Hepatocyte (in vitro differentiated cells): ENCODE results near the gene TSR3. TPM values are rescaled to one million over a fixed set of nuclear protein-coding genes. Genes with fewer than 3 reads are reported as not detected.

ENCODE experiments used
- DNase-seq: peaks from one replicate; pipeline ENCODE4 v3.0.0-alpha.2; 2016; ENCODE audit warnings: low spot score
- H2AFZ ChIP-seq: fragments of 200-600 bp; sonication (generic); 2 replicates; pipeline ENCODE4 v1.6.0; 2016; ENCODE audit warnings: antibody characterized with exemption, mild to moderate bottlenecking
- H3K27ac ChIP-seq: fragments of 200-600 bp; sonication (generic); 2 replicates; pipeline ENCODE4 v1.5.1; 2016; ENCODE audit warnings: mild to moderate bottlenecking
- H3K27me3 ChIP-seq: fragments of 200-600 bp; sonication (generic); 2 replicates; pipeline ENCODE4 v1.6.1; 2016
- H3K36me3 ChIP-seq: fragments of 200-600 bp; sonication (generic); replicated peaks from 2 replicates; pipeline ENCODE4 v1.5.1; 2016; ENCODE audit warnings: low read depth; ENCODE audit not compliant: insufficient read depth
- H3K4me1 ChIP-seq: fragments of 200-600 bp; sonication (generic); 2 replicates; pipeline ENCODE4 v1.5.1; 2016; ENCODE audit warnings: mild to moderate bottlenecking, moderate library complexity; ENCODE audit not compliant: insufficient read depth
- H3K4me2 ChIP-seq: fragments of 200-600 bp; sonication (generic); 2 replicates; pipeline ENCODE4 v1.6.0; 2016
- H3K4me3 ChIP-seq: fragments of 200-600 bp; sonication (generic); 2 replicates; pipeline ENCODE4 v1.5.1; 2016; ENCODE audit warnings: mild to moderate bottlenecking
- H3K79me2 ChIP-seq: fragments of 200-600 bp; sonication (generic); 2 replicates; pipeline ENCODE4 v1.6.0; 2017; ENCODE audit warnings: mild to moderate bottlenecking
- H3K9me2 ChIP-seq: fragments of 200-600 bp; sonication (generic); replicated peaks from 2 replicates; pipeline ENCODE4 v1.6.0; 2017; ENCODE audit warnings: mild to moderate bottlenecking; ENCODE audit not compliant: insufficient read depth
- H3K9me3 ChIP-seq: fragments of 200-600 bp; sonication (generic); 2 replicates; pipeline ENCODE4 v1.5.1; 2016; ENCODE audit warnings: low read depth, mild to moderate bottlenecking
- H4K20me1 ChIP-seq: fragments of 200-600 bp; sonication (generic); 2 replicates; pipeline ENCODE4 v1.6.0; 2016; ENCODE audit warnings: mild to moderate bottlenecking; ENCODE audit not compliant: insufficient read depth, poor library complexity, severe bottlenecking
- EZH2 ChIP-seq: fragments of 200-600 bp; sonication (generic); IDR thresholded peaks from 2 replicates; pipeline ENCODE4 v1.6.1; 2016; ENCODE audit warnings: antibody characterized with exemption, mild to moderate bottlenecking, borderline replicate concordance
- EZH2phosphoT487 ChIP-seq: fragments of 200-600 bp; sonication (generic); IDR thresholded peaks from one replicate; pipeline ENCODE4 v1.6.1; 2018; ENCODE audit warnings: antibody characterized with exemption, mild to moderate bottlenecking, low read depth, moderate library complexity; ENCODE audit not compliant: unreplicated experiment, severe bottlenecking
- WGBS: methylation state at CpG from one replicate; pipeline ENCODE4 v1.1.6; 2016; ENCODE audit warnings: low lambda C conversion rate; ENCODE audit errors: missing lambda C conversion rate; 5-methylcytosine and 5-hydroxymethylcytosine counted together
- polyA plus RNA-seq: library from polyadenylated mRNA; unstranded; fragments of >200 nt; fragmentation: Nextera tagmentation; extraction: Ambion mirVana; gene quantifications from 2 replicates; pipeline ENCODE4 v1.2.1, GENCODE V29; 2016
- total RNA-seq: library from RNA; depleted of rRNA; stranded (reverse); fragments of >200 nt; gene quantifications from 2 replicates; pipeline ENCODE4 v1.2.3, GENCODE V29; 2014
- TF ChIP-seq, protein P1 (sequence below): fragments of 200-600 bp; sonication (generic); IDR thresholded peaks from 2 replicates; pipeline ENCODE4 v1.5.1; 2016; ENCODE audit warnings: antibody characterized with exemption, mild to moderate bottlenecking; ENCODE audit not compliant: poor library complexity

The TSR3 gene
- total and polyA plus RNA-seq, 2 experiments from 2014 or later = 73.0 to 137 TPM

DNA sequence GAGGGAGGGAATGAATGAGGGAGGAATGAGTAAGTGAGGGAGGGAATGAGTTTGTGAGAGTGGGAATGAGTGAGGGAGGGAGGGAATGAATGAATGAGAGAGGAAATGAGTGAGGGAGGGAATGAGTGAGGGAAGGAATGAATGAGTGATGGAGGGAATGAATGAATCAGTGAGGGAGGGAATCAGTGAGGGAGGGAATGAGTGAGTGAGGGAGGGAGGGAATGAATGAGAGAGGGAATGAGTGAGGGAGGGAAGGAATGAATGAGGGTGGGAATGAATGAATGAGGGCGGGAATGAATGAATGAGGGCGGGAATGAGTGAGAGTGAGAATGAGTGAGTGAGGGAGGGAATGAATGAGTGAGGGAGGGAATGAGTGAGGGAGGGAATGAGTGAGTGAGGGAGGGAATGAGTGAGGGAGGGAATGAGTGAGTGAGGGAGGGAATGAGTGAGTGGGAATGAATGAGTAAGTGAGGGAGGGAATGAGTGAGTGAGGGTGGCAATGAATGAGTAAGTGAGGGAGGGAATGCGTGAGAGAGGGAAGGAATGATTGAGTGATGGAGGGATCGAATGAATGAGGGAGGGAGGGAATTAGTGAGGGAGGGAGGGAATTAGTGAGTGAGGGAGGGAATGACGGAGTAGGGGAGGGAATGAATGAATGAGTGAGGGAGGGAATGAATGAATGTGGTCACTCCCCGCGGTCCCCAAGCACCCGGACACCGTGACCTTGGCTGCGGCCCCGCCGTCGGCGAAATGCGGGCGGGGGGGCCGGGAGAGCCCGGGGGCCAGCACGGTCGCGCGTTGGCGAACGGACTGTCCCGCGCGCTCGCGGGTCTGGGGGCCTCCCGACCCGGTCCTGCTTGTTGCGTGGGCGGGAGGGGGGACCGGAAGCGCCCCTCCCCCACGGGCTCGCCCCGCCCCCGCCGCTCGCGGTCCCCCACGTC, 43.4 kb downstream of the TSR3 start:
- no peak overlapping the region for H2AFZ ChIP-seq
- H3K9me3 ChIP-seq = no peaks in the 10 kb centered on the region
- H3K79me2 ChIP-seq = peaks cover 35% of the 10 kb centered on the region
- WGBS = no CpG with 5 or more reads among the region's 43 CpGs
- H3K27ac ChIP-seq = peak overlapping the region; percentile 99
- H3K4me1 ChIP-seq = peaks cover 15% of the 10 kb centered on the region
- H3K27me3 ChIP-seq = no peaks in the 10 kb centered on the region
- no peaks in the 10 kb centered on the region for H3K36me3 ChIP-seq
- peaks cover 35% of the 10 kb centered on the region for H4K20me1 ChIP-seq
- TF ChIP-seq EZH2 (no peak), EZH2phosphoT487 (no peak)
- TF ChIP-seq, protein P1, sequence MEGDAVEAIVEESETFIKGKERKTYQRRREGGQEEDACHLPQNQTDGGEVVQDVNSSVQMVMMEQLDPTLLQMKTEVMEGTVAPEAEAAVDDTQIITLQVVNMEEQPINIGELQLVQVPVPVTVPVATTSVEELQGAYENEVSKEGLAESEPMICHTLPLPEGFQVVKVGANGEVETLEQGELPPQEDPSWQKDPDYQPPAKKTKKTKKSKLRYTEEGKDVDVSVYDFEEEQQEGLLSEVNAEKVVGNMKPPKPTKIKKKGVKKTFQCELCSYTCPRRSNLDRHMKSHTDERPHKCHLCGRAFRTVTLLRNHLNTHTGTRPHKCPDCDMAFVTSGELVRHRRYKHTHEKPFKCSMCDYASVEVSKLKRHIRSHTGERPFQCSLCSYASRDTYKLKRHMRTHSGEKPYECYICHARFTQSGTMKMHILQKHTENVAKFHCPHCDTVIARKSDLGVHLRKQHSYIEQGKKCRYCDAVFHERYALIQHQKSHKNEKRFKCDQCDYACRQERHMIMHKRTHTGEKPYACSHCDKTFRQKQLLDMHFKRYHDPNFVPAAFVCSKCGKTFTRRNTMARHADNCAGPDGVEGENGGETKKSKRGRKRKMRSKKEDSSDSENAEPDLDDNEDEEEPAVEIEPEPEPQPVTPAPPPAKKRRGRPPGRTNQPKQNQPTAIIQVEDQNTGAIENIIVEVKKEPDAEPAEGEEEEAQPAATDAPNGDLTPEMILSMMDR = no peak
- peak overlapping the region; percentile 25 for H3K4me3 ChIP-seq
- DNase-seq = no peak
- no peaks in the 10 kb centered on the region for H3K9me2 ChIP-seq
- H3K4me2 ChIP-seq = peak overlapping the region; percentile 74

DNA sequence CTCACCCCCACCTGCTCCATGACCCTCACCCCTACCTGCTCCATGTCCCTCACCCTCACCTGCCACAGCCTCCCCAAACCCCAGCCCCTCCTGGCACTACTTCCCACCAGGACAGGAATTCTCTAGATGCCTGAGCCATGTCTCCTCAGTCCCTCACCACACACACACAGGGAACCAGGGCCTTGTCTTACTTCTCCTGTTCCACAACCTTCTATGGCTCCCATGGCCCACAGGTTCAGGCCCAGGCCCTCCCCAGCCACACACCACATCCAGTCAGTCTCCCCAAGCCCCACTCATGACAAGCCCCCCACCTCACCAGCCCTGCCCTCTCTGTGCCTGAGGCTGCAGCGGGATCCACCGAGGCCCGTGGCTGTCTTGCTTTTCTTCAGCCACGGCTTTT, 45.3 kb downstream of the TSR3 start:
- no peak for TF ChIP-seq EZH2phosphoT487
- Histone ChIP-seq H3K27ac (no peak overlapping the region), H3K4me3 (no peak overlapping the region), H3K79me2 (peaks cover 15% of the 10 kb centered on the region), H2AFZ (no peak overlapping the region), H3K27me3 (no peaks in the 10 kb centered on the region), H3K9me3 (no peaks in the 10 kb centered on the region), H3K9me2 (no peaks in the 10 kb centered on the region), H3K36me3 (no peaks in the 10 kb centered on the region), H3K4me1 (peaks cover 9% of the 10 kb centered on the region), H3K4me2 (no peak overlapping the region), H4K20me1 (peaks cover 15% of the 10 kb centered on the region)
- no peak for DNase-seq
- 68% methylated on average over 4 of the region's 4 CpGs for WGBS

DNA sequence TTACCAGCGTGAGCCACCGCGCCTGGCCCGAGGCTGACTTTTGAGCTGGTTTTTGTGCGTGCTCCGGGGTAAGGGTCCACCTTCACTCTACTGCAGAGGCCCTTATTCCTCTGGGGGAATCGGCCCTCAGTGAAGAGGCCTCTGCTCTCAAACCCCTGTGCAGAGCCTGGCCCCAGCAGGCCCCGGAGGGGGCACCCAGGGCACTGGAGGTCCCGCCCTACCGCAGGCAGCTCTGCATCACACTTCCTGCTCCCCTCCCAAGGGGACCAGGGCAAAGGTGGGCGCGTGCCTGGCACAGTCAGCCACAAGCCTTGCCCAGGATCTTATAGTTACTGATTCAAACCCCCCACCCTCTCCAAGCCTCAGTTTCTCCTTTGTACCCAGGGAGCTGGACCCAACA, 45.9 kb downstream of the TSR3 start:
- TF ChIP-seq, protein P1 = no peak
- TF ChIP-seq EZH2phosphoT487 (no peak), EZH2 (no peak)
- Histone ChIP-seq H3K27me3 (no peaks in the 10 kb centered on the region), H3K27ac (no peak overlapping the region), H3K9me3 (no peaks in the 10 kb centered on the region), H4K20me1 (peaks cover 10% of the 10 kb centered on the region), H2AFZ (no peak overlapping the region), H3K4me1 (peaks cover 5% of the 10 kb centered on the region), H3K9me2 (no peaks in the 10 kb centered on the region), H3K36me3 (no peaks in the 10 kb centered on the region), H3K4me2 (no peak overlapping the region), H3K4me3 (no peak overlapping the region), H3K79me2 (peaks cover 10% of the 10 kb centered on the region)
- WGBS = 81% methylated on average over 12 of the region's 12 CpGs
- DNase-seq = no peak

DNA sequence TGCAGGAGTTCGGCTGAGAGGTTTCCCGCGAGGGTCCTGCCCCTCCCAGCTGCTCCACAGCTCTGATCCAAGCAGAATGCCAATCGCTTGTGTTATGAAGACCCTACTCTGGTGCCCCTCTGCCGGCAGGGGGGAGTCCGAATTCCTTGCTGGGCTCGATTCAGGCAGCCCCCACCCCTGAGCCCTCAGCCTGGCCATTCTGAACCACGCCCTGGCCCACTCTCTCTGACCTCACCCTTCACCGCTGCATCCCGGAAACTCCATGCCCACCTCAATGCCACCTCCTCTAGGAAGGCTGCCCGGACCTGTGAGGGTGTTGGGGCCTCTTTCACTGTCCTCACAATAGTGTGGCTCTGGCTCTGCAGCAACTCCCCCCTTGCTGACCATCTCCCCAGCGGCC, 50.1 kb downstream of the TSR3 start:
- Histone ChIP-seq H3K4me3 (no peak overlapping the region), H2AFZ (no peak overlapping the region), H3K27ac (no peak overlapping the region), H3K79me2 (no peaks in the 10 kb centered on the region), H3K9me3 (no peaks in the 10 kb centered on the region), H3K9me2 (no peaks in the 10 kb centered on the region), H3K36me3 (no peaks in the 10 kb centered on the region), H3K27me3 (no peaks in the 10 kb centered on the region), H4K20me1 (no peaks in the 10 kb centered on the region), H3K4me2 (no peak overlapping the region), H3K4me1 (peaks cover 14% of the 10 kb centered on the region)
- DNase-seq = no peak
- TF ChIP-seq EZH2 (no peak), EZH2phosphoT487 (no peak)
- TF ChIP-seq, protein P1 = no peak
- WGBS = 93% methylated on average over 12 of the region's 12 CpGs
